ENCODE data around the gene TP63. TPM values are rescaled to one million over a fixed set of nuclear protein-coding genes. Genes with fewer than 3 reads are reported as not detected.

TP63 gene
- total RNA-seq, 1 experiment from 2014 or later: 4.9 TPM

GRCh38 chr3:189799366-189799765, 168.2 kb downstream of the TP63 start:
- Histone ChIP-seq H3K36me3 (ENCODE audit: insufficient read depth, low read length, poor library complexity, severe bottlenecking) (no peaks in the 10 kb centered on the region), H3K4me1 (ENCODE audit: insufficient read depth, low read length, poor library complexity, severe bottlenecking) (peaks cover 48% of the 10 kb centered on the region), H3K27ac (ENCODE audit: low read depth, low read length, poor library complexity, severe bottlenecking) (no peak overlapping the region), H3K4me3 (ENCODE audit: low read depth, low read length, poor library complexity, severe bottlenecking) (no peak overlapping the region), H3K27me3 (replicated peaks; ENCODE audit: insufficient read depth, low read depth, low read length, poor library complexity) (no peaks in the 10 kb centered on the region), H3K9me3 (ENCODE audit: low read depth, low read length, poor library complexity, severe bottlenecking) (no peaks in the 10 kb centered on the region)
- POLR2A ChIA-PET (ENCODE audit: low non-redundant PET): no interaction called here
- intact Hi-C loops (cut with micrococcal nuclease; ENCODE audit: unreplicated experiment): loop anchor here (10.0 kb wide), 1 partner anchor 525 kb away; no protein-coding TSS in a partner anchor
- CTCF ChIA-PET: no interaction called here
- no peak for DNase-seq (ENCODE audit: low spot score)
- BruUV-seq (replicated peaks): no TSS peak
- TF ChIP-seq CTCF (conservative IDR thresholded peaks at IDR 0.05; ENCODE audit: low read depth, low read length): no peak
- TF ChIP-seq EZH2 (IDR thresholded peaks at IDR 0.05; ENCODE audit: borderline replicate concordance, low read depth, low read length, poor library complexity, severe bottlenecking): no peak

DNA sequence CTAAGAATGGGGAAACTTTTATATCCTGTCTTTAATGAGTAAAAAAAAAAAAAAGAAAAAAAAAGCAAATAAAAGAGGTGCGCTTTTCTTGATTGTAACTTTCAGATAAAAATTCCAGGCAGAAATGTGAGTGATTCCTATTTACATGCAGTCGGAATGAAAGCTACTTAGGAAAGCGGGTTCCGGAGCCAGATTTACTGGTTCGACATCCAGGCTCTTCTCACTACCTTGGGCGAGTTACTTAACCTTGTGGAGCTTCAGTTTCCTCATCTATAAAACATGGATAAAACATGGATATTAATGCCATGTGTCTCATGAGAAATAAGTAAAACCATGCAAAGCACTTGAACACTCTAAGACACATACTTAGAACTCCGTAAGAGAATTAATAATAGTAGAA, 169.2 kb downstream of the TP63 start:
- TF ChIP-seq EZH2 (IDR thresholded peaks at IDR 0.05; ENCODE audit: borderline replicate concordance, low read depth, low read length, poor library complexity, severe bottlenecking): no peak
- H3K9me3 ChIP-seq (ENCODE audit: low read depth, low read length, poor library complexity, severe bottlenecking): no peaks in the 10 kb centered on the region
- POLR2A ChIA-PET (ENCODE audit: low non-redundant PET): interaction anchor here (0.7 kb wide), 1 partner anchor 12 kb away, joined by 5 read pairs; no protein-coding TSS in a partner anchor
- CTCF ChIA-PET: no interaction called here
- H3K36me3 ChIP-seq (ENCODE audit: insufficient read depth, low read length, poor library complexity, severe bottlenecking): no peaks in the 10 kb centered on the region
- no peaks in the 10 kb centered on the region for H3K27me3 ChIP-seq (replicated peaks; ENCODE audit: insufficient read depth, low read depth, low read length, poor library complexity)
- DNase-seq (ENCODE audit: low spot score): no peak
- no peak overlapping the region for H3K4me3 ChIP-seq (ENCODE audit: low read depth, low read length, poor library complexity, severe bottlenecking)
- H3K27ac ChIP-seq (ENCODE audit: low read depth, low read length, poor library complexity, severe bottlenecking): no peak overlapping the region
- no TSS peak for BruUV-seq (replicated peaks)
- intact Hi-C loops (cut with micrococcal nuclease; ENCODE audit: unreplicated experiment): no loop called here
- peaks cover 38% of the 10 kb centered on the region for H3K4me1 ChIP-seq (ENCODE audit: insufficient read depth, low read length, poor library complexity, severe bottlenecking)

DNA sequence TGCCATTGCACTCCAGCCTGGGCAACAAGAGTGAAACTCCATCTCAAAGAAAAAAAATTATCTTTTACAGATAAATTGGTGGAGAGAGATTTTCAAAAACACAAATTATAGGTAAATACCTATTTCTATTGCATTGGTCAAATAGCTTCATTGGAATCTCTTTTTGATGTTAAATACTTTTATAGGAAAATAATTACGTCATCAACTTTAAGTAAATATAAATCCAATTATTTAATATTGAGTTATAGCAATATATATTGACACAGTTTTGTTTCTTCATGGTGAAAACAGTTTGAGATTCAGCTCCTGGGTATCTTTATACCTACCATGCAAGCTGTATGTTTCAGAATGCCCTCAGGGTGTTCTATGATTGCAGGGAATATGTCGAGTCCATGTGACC, 172.1 kb downstream of the TP63 start:
- Histone ChIP-seq H3K27ac (ENCODE audit: low read depth, low read length, poor library complexity, severe bottlenecking) (no peak overlapping the region), H3K4me1 (ENCODE audit: insufficient read depth, low read length, poor library complexity, severe bottlenecking) (peaks cover 27% of the 10 kb centered on the region), H3K4me3 (ENCODE audit: low read depth, low read length, poor library complexity, severe bottlenecking) (no peak overlapping the region), H3K9me3 (ENCODE audit: low read depth, low read length, poor library complexity, severe bottlenecking) (no peaks in the 10 kb centered on the region), H3K27me3 (replicated peaks; ENCODE audit: insufficient read depth, low read depth, low read length, poor library complexity) (no peaks in the 10 kb centered on the region), H3K36me3 (ENCODE audit: insufficient read depth, low read length, poor library complexity, severe bottlenecking) (no peaks in the 10 kb centered on the region)
- ChIA-PET CTCF (interaction anchor here (0.6 kb wide), 1 partner anchor 534 kb away, joined by 10 read pairs; no protein-coding TSS in a partner anchor), POLR2A (ENCODE audit: low non-redundant PET) (no interaction called here)
- no TSS peak for BruUV-seq (replicated peaks)
- intact Hi-C loops (cut with micrococcal nuclease; ENCODE audit: unreplicated experiment): no loop called here
- DNase-seq (ENCODE audit: low spot score): no peak
- no peak for TF ChIP-seq EZH2 (IDR thresholded peaks at IDR 0.05; ENCODE audit: borderline replicate concordance, low read depth, low read length, poor library complexity, severe bottlenecking)
- TF ChIP-seq CTCF (conservative IDR thresholded peaks at IDR 0.05; ENCODE audit: low read depth, low read length): no peak
